Ascending aorta (tissue), 2 donors: ENCODE data around the gene TGFBR3. TPM values are rescaled to one million over a fixed set of nuclear protein-coding genes. Genes with fewer than 3 reads are reported as not detected.

ENCODE experiments used
- DNase-seq, 2 donors: peaks; one replicate each; pipeline ENCODE4 v3.0.0-alpha.2; 2019; ENCODE audit warnings: low spot score in 2 of 2
- H3K27ac ChIP-seq, 2 donors: fragments of 200-600 bp; sonication (generic); one replicate each; pipeline ENCODE4 v1.5.1; 2016 to 2017; ENCODE audit warnings: mild to moderate bottlenecking in 1 of 2
- H3K27me3 ChIP-seq: fragments of 200-600 bp; sonication (generic); one replicate; pipeline ENCODE4 v1.5.1; 2017
- H3K36me3 ChIP-seq, 2 donors: fragments of 200-600 bp; sonication (generic); one replicate each; pipeline ENCODE4 v1.5.1; 2016
- H3K4me1 ChIP-seq, 2 donors: fragments of 200-600 bp; sonication (generic); one replicate each; pipeline ENCODE4 v1.5.1; 2016 to 2017; ENCODE audit warnings: mild to moderate bottlenecking in 1 of 2
- H3K4me3 ChIP-seq, 2 donors: fragments of 200-600 bp; sonication (generic); one replicate each; pipeline ENCODE4 v1.5.1; 2016 to 2017; ENCODE audit warnings: mild to moderate bottlenecking in 1 of 2
- H3K9me3 ChIP-seq, 2 donors: fragments of 200-600 bp; sonication (generic); one replicate each; pipeline ENCODE4 v1.5.1; 2016
- intact Hi-C: fragments of 100-400 bp; cut with DNase I; formaldehyde crosslinking; loops from one replicate; pipeline ENCODE4 v1.15.1; 2023
- total RNA-seq: library from RNA; depleted of rRNA; stranded (reverse); fragments of >200 nt; gene quantifications from one replicate; pipeline ENCODE4 v1.1.0, GENCODE V29; 2016
- TF ChIP-seq, protein P1 (sequence below), 3 experiments: fragments of 200-600 bp in 2 of 3; fragments of 450-650 bp in 1 of 3; sonication (generic) in 2 of 3; IDR thresholded peaks; one replicate each; pipeline ENCODE4 v1.5.1; 2016 to 2019; ENCODE audit warnings: antibody characterized with exemption in 3 of 3, mild to moderate bottlenecking in 1 of 3, moderate library complexity in 1 of 3

Gene TGFBR3
- total RNA-seq, 1 donor from 2014 or later, result 127 TPM

DNA sequence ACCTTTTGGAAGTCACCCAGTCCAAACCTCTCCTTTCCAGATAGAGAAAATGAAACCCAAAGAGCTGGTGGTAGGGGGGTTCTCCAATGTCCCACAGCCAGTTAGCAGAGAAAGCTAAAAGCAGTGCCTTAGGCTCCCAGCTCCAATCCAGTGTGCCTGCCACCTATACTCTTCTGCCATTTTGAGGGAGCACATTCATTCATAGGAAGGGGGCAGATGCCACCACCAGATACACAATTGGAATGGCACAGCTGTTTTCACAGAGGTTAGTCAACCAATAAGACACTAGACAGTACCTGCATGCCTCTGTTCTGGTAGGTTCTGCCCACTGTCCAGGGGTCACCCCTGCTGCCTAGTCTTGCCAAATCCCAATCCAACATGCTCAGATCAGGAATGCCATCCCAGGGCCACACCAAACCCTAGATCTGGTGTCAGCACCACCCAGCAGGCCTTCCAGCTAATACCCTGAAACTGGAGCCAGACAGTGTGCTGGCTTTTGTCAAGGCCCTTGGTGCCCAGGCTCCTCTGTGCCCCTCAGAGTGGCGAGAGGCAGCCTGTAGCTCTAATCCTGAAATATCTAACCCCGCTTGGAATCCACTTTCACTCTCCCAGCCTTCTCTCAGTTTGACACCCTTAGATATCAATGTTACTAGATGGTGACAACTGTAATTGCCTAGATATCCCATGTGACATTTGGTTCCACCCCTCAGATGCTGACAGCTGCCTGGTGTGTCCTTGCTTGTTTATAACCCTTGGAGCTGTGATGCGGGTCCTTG, 178.6 kb downstream of the TGFBR3 start:
- Histone ChIP-seq H3K9me3 (no peaks in the 10 kb centered on the region), H3K36me3 (peaks cover 3 to 59% of the 10 kb centered on the region in 2 donors), H3K27ac (no peak overlapping the region), H3K27me3 (no peaks in the 10 kb centered on the region), H3K4me3 (no peak overlapping the region), H3K4me1 (no peaks in the 10 kb centered on the region)
- intact Hi-C loops, result no loop called here
- no peak for DNase-seq
- TF ChIP-seq, protein P1, sequence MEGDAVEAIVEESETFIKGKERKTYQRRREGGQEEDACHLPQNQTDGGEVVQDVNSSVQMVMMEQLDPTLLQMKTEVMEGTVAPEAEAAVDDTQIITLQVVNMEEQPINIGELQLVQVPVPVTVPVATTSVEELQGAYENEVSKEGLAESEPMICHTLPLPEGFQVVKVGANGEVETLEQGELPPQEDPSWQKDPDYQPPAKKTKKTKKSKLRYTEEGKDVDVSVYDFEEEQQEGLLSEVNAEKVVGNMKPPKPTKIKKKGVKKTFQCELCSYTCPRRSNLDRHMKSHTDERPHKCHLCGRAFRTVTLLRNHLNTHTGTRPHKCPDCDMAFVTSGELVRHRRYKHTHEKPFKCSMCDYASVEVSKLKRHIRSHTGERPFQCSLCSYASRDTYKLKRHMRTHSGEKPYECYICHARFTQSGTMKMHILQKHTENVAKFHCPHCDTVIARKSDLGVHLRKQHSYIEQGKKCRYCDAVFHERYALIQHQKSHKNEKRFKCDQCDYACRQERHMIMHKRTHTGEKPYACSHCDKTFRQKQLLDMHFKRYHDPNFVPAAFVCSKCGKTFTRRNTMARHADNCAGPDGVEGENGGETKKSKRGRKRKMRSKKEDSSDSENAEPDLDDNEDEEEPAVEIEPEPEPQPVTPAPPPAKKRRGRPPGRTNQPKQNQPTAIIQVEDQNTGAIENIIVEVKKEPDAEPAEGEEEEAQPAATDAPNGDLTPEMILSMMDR (IDR thresholded peaks at IDR 0.05), result no peak

DNA sequence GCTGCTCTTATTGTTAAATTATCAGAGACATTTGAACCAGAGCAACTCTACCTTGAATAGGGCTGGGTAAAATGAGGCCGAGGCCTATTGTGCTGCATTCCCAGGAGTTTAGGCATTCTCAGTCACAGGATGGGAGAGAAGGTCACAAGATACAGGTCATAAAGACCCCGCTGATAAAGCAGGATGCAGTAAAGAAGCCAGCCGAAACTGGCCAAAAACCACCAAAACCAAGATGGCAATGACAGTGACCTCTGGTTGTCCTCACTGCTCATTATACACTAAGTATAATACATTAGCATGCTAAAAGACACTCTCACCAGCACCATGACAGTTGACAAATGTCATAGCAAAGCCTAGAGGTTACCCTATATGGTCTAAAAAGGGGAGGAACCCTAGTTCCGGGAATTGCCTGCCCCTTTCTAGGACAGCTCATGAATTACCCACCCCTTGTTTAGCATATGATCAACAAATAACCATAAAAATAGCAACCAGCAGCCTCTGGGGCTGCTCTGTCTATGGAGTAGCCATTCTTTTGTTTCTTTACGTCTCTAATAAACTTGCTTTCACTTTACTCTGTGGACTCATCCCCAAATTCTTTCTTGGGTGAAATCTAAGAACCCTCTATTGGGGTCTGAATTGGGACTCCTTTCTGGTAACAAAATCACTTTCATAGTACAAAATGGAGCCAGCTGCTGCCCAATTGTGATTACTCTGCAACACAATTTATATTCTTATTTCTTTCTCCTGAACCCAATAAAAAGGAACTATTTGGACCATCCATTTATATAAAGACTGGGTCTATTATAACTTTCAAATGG, 179.6 kb downstream of the TGFBR3 start:
- H3K36me3 ChIP-seq, result peaks cover 0 to 52% of the 10 kb centered on the region in 2 donors
- no peaks in the 10 kb centered on the region for H3K4me1 ChIP-seq
- no peaks in the 10 kb centered on the region for H3K27me3 ChIP-seq
- DNase-seq, result no peak
- no peaks in the 10 kb centered on the region for H3K9me3 ChIP-seq
- no peak overlapping the region for H3K4me3 ChIP-seq
- TF ChIP-seq, protein P1 (IDR thresholded peaks at IDR 0.05), result no peak
- intact Hi-C loops, result no loop called here
- no peak overlapping the region for H3K27ac ChIP-seq

DNA sequence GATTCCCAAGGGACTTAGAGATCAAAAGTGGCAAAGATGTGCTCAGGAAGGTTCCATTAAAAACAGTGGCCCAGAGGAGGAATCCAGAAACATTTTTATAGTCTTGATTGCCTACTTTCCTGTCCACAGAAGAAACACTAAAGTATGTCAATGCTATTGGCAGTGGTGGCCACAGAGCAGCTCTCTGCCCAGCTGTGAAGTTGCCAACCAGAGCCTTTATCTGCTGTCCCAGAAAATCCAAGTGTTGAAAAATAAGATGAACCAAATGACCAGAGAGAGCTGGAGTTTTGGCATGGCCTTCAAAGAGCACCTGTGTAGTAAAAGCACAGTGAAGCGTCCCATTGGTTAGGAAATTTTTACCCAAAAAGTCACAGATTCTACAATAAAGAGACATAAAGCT, 181.2 kb downstream of the TGFBR3 start:
- intact Hi-C loops, result no loop called here
- Histone ChIP-seq H3K4me1 (no peaks in the 10 kb centered on the region), H3K36me3 (peaks cover 0 to 37% of the 10 kb centered on the region in 2 donors), H3K4me3 (no peak overlapping the region), H3K9me3 (no peaks in the 10 kb centered on the region), H3K27me3 (no peaks in the 10 kb centered on the region), H3K27ac (no peak overlapping the region)
- DNase-seq, result no peak
- TF ChIP-seq, protein P1 (IDR thresholded peaks at IDR 0.05), result no peak

DNA sequence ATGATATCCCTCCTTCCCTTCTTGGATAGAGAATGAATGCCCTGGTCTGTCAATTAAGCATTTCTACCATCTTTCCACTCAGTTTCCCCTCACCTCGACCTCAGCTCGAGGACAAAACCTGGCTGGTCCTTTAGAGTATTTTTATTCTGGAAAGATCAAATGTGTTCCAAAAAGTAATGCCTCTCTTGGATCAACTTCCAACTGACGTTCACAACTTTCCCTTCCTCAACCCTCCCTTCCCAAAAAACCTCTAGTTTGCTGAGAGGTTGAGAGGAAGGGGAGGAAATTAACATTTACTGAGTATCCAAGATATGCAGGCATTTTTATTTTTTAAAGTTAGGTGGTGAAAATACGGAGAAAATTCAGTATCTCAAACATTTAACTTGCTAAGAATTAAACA, 182.9 kb downstream of the TGFBR3 start:
- TF ChIP-seq, protein P1 (IDR thresholded peaks at IDR 0.05), result no peak
- Histone ChIP-seq H3K4me3 (no peak overlapping the region), H3K4me1 (peaks cover 0 to 5% of the 10 kb centered on the region in 2 donors), H3K36me3 (peaks cover 0 to 21% of the 10 kb centered on the region in 2 donors), H3K27ac (no peak overlapping the region), H3K9me3 (no peaks in the 10 kb centered on the region), H3K27me3 (no peaks in the 10 kb centered on the region)
- intact Hi-C loops, result no loop called here
- no peak for DNase-seq

DNA sequence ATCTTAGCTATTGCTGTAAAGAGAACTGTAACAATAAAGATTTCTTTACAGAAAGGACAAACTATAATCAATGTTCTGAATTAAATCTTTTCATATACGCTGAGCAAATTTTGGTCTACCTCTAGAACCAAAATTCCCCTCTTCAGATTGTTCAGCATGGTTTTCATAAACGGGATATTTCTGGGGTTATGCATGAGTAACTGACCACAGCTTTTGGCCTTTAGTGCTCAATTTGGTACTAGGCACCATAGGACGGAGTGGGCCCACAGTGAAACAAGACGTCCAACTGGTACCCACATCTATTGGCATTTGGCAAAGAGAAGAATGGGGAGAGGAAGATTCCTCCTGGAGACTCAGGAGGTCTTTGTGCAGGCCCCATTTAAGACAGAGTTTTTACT, 184.5 kb downstream of the TGFBR3 start:
- peaks cover 0 to 12% of the 10 kb centered on the region in 2 donors for H3K4me1 ChIP-seq
- TF ChIP-seq, protein P1 (IDR thresholded peaks at IDR 0.05), result no peak
- H3K4me3 ChIP-seq, result no peak overlapping the region
- no peaks in the 10 kb centered on the region for H3K9me3 ChIP-seq
- DNase-seq, result no peak
- intact Hi-C loops, result no loop called here
- H3K36me3 ChIP-seq, result peaks cover 0 to 7% of the 10 kb centered on the region in 2 donors
- H3K27me3 ChIP-seq, result no peaks in the 10 kb centered on the region
- no peak overlapping the region for H3K27ac ChIP-seq
